Stimulated activated CD4-positive, alpha-beta T cell treated with anti-CD3 and anti-CD28 coated beads, Interleukin-12 subunit alpha, Interleukin-12 subunit beta, amount 100 ng/mL, for 4 hours (primary cell): ENCODE results near the gene DENND11.

ENCODE experiments used
- DNase-seq: peaks from one replicate; pipeline ENCODE4 v3.0.0-alpha.2; 2020

Gene DENND11, protein sequence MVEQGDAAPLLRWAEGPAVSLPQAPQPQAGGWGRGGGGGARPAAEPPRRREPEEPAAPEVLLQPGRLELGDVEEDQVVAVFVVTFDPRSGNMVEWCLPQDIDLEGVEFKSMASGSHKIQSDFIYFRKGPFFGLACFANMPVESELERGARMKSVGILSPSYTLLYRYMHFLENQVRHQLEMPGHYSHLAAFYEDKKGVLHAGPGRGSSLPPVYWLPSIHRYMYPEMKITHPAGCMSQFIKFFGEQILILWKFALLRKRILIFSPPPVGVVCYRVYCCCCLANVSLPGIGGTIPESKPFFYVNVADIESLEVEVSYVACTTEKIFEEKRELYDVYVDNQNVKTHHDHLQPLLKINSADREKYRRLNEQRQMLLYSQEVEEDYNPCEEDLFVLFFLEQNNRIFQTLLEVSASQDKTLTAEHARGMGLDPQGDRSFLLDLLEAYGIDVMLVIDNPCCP

DNA sequence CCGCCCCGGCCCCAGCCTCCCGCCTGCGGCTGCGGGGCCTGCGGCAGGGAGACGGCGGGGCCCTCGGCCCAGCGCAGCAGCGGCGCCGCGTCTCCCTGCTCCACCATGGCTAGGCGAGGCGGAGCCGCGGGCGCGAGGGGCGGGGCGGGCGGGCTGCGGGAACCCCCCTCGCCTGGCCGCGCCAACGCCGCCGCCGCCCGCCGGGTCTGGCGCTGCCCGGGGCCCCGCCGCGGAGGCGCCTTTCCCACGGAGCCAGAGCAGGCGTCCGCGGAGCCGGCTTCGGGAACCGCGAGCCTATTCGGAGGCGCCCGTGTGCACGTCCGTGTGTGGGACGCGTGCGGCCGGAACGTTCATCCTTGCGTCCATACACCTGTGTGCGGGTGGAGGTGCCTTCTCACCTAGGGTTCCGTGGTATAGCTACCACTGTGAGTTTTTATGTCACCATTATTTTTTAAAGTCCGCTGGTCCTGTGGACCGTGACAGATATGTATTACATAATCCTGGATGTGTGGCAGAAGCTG, at the start of gene DENND11:
Gene DENND11 (minus strand): TSS at position 120 of the 521 bp plus-strand sequence. CDS start 13 bp downstream, at position 107.
- peak; percentile 59 for DNase-seq

DNA sequence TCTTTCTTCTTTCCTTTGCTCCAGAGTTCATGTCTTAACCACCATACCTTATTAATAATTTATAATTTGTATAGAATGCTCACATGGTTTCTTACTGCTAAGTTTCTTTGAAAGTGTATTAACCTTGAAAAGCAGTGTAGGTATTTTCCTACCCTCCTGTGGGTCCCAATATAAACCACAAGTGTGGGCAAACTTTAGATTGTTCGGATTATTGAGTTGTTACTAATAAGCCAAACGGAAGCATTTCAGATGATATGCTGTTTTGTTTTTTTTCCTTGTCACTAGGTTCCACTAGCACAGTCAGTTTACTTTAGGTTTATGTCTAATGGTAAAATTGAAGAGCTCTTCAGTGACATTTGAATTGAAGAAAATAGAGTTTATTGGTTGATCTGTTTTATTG, 46.4 kb upstream of the DENND11 start:
- no peak for DNase-seq

DNA sequence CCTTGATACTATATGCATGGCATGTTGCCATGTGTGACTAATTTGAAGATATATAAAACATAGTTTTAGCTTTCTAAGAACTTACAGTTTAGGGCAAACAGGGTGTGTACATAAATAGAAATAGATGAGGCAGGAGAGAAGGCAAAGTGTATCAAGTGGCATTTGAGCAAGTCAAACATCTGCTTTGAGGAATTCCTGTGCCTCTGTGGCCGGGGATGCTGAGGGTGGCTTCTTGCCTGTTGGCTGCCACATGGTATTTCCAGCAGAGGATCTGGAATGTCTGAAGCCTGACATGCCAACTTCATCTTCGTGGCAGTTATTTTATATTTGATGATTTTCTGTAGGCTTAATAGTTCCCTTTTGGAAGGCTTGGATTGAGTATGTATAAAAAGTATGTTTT, 42.2 kb upstream of the DENND11 start:
- DNase-seq = no peak

DNA sequence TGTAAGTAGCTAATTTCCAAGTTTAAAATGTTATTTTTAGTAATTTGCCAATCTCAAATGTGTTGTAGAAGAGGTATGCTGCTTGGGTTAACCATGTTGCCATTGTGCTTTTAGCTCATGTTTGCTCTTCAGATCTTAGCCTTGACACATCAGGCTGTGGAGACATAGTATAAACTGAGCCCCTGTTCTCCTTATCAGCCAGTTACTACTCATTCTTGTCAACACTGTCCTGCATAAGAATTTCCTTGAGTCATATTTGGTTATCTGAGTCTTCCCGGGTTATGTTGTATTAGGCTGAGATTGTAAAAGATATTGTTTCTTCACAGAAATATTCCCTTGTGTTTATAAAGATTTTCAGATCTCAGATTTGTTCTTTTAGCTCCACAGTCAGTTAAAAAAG, 40.3 kb upstream of the DENND11 start:
- no peak for DNase-seq

DNA sequence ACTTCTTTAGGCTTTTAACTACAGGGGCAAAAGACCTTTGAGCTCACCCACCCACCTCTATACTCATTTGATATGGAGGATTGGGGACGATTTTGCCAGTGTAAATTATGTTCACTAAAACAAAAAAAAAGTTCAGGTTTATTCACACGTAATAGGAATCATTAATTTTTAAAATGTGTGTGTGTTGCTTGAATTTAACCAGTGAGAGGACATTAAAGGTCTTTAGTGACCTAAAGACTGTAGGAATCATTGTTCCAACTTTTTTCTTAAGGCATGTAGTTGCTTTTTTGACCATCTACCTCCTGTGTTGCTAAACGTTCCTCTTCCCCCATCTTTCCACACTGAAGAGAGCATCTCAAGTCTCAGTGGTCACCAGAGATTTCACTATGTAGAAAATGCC, 37.3 kb upstream of the DENND11 start:
- no peak for DNase-seq

DNA sequence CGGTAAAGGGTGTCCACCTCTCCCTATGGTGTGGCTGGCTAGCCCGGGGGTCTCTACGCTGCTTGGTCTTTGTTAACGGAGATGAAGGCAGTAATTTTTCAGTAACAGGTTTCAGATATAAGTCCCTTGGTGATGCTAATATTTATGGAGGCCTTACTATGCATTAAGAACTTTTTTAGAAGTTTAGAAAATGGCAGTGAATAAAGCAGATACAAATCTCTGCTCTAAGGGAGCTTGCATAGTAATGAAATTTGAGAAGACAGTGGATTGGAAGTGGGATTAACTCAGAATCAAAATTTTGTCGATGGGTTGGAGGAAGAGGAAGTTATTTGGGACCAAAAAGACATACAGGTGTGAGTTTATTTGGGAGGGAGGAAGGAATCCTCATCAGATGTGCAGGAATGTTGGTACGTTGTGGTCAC, 36.6 kb upstream of the DENND11 start:
- DNase-seq = no peak

DNA sequence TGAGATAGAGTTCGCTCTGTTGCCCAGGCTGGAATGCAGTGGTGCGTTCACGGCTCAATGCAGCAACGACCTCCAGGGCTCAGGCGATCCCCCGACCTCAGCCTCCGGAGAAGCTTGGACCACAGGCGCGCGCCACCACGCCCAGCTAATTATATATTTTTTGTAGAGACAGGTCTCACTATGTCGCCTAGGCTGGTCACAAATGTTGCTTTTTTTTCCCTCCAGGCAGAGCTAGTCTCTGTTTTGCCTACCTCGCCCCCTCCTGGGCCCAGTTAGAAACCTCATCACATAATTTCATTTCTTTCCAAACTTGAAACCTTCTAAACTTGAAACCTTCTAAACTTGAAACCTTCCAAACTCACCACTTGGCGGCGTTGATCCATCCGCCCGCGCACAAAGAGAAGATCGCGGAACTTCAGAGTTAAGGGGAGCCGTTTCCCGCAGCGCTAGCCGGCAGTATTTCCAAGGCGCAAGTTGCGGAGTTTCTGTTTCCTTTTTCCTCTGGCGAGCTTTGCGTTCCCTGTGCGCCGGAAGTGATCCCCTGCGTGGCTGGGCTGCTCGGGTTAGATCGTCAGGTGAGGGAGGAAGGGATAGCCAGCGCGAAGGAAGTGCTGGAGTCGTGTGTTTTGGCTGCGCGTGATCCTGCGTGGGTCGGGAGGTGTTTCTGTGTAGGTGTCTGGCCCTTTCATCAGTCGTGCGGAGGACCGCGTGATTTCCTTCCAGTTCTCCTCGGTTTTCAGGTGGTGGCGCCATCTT, 36.0 kb upstream of the DENND11 start, which contains the start of gene SSBP1:
Gene SSBP1 (plus strand): TSS at position 523 of the 756 bp plus-strand sequence. CDS start 809 bp downstream, outside the sequence.
- DNase-seq = peak; percentile 82

DNA sequence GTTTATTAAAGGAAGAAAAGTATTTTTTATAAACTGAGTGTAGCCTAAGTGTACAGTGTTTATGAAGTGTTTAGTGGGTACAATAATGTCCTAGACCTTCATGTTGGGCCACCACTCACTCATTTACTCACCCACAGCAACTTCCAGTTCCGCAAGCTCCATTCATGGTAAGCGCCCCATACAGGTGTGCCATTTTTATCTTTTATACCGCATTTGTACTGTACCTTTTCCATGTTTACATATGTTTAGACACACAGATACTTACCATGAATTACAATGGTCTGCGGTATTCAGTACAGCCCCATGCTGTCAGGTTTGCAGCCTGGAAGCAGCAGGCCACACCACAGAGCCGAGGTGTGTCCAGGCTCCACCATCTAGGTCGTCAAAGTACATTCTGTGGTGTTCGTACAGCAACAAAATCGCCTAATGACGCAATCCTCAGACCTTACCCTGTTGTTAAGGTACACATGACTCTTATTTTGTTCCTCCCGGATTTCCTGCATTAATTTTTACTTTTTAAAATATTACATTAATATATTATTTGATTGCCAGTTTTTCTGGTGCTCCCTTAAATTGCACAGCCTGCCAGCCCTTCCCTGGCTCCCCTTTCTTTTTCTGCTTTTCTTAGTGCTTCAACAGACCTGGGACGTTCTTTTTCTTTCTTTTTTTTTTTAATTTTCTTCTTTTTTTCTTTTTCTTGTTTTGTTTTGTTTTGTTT, 35.3 kb upstream of the DENND11 start:
- no peak for DNase-seq

DNA sequence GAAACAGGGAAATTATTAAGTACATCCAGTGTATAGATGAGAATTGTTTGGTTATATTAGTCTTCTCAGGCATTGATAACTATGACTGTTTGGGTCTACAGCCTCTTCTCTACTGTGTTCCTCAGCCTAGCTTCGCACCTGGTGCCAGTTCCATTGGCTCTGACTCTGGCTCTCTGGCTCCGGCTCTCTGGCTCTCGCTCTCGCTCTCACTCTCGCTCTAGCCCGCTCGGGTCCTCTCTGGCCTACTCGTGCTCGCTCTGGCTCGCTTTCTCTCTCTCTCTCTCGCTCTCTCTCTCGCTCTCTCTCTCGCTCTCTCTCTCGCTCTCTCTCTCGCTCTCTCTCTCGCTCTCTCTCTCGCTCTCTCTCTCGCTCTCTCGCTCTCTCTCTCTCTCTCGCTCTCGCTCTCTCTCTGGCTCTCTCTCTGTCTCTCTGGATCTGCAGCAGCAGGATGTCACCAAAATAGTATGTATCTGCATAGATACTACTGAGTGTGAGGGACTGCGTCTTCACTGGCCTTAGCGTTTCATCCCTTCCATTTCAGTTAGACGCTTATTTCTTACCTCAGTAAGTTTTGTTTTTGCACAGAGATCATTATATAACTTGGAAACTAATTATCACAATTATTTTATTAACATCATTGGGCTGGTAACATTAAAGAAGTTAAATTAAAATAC, 29.6 kb upstream of the DENND11 start:
- DNase-seq = no peak

DNA sequence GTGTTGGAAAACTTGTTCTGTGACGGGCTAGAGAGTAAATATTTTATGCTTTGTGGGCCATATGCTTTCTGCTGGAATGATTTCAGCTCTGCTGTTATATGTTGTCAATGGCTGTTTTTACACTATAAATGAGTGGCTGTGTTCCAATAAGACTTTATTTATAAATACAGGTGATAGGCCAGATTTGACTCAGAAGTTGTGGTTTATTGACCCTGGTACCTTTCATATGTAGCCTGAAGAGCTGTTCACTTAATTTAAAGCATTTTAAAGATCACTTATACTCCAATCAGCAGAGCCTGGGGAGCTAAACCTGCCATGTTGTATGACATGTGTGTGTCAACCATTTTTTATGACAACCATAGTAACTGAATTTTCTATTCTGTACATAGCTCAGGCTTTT, 27.1 kb upstream of the DENND11 start:
- DNase-seq = no peak

DNA sequence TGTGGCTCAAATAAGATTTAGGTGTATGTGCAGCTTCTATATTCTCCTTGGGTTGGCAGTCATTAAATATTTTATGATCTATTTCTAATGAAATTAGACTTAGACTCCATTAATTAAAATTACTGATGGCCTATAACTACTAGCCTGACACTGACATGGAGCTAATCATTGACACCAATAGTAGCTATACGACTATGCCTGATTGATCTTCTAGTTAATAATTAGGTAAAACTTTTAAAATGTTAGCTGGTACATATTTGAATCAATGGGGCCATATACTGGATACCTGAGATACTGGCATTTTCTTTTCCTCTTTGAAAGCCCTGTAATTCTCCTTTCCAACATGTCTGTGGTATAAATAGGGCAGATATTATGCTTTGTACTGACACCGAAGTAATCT, 20.6 kb upstream of the DENND11 start:
- DNase-seq = no peak

DNA sequence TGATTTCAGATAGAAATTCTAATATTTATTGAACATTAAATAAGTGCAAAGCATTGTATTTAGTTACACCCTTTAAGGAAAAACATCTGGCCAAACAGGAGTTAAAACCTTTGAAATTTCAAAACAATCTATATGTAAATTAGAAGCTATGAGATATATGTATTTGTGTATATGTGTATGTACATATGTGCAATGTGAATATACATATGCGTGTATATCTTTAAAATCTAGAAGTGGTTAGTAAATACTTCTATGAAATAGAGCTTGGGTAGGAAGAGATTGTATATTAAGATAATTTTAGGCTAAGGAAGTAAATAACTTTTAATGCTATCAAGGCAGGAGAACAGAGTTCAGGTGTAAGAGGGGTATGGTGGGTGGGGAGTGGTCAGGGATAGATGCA, 15.5 kb upstream of the DENND11 start:
- no peak for DNase-seq

DNA sequence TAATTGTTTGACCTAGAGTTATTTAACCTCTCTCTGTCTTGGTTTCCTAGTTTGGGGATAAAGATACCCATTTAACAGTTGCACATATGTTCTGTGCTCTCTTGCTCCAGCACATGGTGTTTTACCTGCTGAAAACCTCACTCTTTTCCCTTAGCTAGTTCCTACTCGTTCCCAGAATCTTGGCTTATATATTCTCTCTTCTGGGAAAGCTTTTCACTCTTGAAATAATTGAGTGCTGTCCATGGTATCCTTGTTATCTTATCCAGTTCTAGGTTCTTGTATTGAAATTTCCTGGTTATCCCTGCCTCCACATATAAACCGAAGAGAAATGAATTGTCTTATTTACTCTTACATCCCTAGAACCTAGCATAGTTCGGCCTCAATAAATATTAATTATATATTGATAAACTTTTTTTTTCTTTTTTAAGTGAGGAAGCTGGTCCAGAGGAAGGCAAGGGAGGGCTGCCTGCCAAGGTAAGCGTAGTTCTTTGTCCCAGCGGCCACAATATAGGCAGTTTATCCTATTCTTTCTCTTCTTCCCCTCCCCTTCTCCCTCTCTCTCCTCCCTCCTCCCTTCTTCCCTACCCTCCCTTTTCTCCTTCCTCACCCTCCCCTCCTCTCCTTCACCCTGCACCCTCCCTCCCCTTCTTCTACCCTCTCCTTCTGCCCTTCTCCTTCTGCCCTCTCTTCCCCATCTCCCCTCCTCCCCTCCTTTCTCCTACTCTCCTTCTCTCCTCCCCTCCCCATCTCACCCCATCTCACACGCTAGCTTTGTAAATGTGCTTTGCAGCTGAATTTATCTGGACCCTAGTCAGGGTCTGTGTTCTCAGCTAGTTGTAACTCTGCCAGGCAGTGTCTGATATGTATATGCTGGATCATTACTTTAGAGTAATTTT, 14.1 kb upstream of the DENND11 start:
- no peak for DNase-seq

DNA sequence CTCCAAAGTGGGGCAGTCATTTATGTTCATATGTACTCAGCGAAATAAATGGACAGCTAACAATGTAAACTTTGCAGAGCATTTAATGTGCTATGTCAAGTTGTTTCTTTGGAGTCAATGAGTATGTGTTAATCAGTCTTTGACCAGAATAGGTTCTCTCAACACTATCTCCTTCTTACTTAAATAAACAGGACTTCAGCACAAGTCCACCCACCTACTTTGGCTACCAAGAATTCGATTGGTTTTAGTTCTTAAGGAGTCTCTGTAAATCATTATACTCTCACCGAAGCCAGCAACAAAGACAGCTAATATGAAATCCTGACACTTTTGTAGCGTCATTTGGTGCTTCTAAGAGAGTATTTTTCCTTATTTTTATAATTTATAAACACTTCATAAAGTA, 13.1 kb upstream of the DENND11 start:
- DNase-seq = no peak

DNA sequence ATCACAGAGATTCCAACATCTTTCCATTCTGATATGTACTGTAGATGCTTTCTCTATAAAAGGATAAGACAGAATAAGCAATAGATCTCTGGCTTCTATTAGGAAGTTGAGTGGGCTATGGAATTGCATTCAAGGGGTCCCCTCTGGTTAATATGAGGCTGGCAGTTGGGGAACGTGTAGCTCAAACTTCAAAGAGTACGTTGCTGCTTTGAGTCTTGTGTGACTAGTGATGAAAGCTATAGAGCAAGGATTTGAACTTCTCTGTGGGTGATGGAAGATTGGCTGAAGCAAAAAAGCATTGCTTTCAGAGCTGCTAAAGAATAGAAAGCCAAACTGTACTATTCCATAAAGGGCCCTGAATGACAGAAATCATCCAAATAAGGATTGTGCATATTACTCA, 12.6 kb upstream of the DENND11 start:
- no peak for DNase-seq

DNA sequence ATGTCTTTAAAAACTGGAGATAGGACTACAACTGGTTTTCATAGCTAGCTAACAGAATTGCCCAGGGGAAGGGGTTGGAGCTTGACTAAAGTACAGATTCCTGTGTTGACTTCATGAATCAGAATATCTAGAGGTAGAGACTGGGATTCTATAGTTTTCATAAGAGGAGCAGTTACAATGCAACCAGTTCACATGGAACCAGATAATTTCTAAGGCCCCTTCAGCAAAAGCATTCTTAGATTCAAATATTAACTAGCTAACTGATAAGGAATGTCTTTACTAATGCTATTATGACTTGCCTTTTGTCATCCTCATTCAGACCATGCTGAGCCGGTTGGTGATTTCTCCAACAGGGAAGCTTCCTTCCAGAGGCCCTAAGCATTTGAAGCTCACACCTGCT, 11.9 kb upstream of the DENND11 start:
- DNase-seq = no peak

DNA sequence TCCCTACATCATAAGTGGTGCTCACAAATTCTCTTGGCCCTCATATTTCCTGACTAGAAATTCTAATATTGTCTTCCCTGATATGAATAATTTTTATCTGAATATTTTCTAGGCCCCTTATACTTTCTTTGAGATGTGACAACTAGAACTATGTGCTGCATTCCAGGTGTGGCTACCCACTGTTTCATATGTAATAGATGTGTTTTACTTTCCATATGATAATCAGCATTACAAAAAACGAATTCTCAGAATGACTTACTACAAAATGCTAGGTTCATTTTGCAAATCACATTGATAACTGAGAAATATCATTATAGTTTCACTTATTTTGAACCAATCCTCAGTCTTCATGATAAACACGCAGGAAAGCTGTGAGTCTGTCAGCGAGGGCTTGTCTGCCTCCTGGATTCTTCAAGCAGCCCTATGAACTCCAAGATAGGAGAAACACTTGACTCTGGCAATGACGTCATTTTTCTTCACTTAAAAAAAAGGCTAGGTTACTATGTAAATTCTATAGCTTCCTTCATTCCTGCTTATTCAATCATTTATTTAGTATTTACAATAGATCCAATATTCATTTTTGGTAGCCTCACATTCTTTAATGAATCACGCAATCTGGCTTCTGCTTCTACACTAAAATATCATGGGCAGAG, 10.8 kb upstream of the DENND11 start:
- DNase-seq = no peak

DNA sequence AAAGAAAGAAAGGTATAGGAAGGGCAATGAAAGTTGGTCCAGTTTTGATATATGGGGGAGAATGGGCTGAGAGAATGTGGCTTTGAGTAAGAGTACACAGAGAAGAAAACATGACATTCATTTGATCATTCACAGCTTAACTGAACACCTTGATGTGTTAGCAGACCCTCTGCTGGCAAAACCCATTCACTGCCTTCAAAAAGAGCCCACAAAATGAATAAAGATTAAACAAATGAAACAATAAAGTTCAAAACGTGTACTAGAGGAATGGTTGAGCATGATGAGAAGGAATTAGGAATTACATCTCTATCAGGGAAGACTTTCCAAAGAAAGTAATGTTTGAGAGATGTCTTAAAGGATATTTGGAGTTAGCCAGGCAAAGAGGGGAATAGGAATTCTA, 8.3 kb upstream of the DENND11 start:
- DNase-seq = no peak

DNA sequence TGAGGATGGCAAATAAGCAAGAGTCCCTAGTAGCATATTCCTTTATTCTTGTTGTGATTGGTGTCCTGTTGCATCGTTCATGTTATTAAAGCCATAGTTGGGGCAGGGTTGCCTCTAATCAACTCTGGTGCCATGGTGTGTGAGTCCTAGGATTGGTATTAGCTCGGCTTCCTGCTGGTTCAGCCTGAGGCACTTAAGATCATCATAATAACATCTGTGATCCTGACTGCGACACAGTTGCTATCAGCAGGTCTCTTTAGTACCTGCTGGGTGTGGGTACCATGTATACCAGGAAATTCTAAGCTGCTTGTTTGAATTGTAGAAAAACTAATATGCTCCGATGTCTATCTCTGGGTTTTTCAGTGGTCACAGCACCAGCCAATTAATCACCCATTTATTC, 7.8 kb upstream of the DENND11 start:
- no peak for DNase-seq

DNA sequence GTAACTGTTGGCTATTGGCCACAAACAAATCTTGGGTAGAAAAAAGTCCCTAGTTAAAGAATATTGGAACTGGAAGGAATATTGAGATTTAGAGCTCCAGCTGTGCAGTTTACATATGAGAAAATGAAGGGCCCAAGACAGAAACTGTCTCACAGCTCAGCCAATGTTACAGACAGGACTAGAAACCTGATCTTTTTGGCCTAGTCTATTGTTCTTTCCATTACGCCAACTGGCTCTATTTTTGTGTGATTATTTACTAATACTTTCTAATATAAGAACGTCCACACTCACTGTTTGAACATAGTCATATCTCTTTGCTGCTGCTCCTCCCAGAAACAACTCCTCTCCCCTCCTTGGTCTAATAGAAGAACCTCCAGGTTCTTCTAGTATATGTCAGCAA, 7.4 kb upstream of the DENND11 start:
- DNase-seq = no peak

DNA sequence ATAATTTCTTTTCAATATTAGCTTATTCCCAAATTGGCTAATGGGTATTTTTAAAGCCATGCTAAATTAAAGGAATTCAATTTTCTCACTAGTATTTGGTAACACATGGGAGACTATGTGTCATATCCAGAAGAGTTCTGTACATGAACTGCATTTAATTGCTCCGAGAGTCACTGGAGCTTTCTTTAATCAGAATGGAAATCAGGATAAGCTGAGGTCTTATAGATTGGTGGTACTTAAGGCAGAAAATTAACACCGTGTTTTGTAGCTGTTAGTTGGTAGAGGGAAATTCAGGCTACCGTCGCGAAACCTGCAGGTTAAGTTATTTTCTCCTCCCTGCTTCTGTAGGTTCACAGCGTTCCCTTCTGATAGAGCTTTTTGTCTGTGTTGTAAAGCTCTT, 6.4 kb upstream of the DENND11 start, which contains the start of gene WEE2:
Gene WEE2 (plus strand): TSS at position 3 of the 400 bp plus-strand sequence. CDS start 406 bp downstream, outside the sequence.
- DNase-seq = no peak
